Activated CD8-positive, alpha-beta memory T cell treated with anti-CD3 and anti-CD28 coated beads, Interleukin-2, amount 50 U/mL, for 48 hours (primary cell): ENCODE data around the gene MACO1.

Experiments used
- DNase-seq: peaks from one replicate; pipeline ENCODE4 v3.0.0-alpha.2; 2020

The MACO1 gene

DNA sequence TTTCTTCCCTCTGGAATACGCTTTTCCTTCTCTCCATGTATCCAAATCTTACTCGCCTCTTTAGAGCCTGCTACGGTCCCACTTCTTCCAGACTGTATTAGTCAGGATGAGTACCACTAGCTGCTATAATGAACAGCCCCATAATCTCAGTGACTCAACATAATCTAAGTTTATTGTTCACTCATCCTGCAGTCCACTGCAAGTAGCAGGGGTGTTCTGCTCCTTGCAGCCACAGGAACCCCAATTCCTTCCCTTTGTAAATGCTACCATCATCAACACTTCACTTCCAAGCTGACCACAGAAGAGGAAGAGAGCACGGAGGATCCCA lies 94.6 kb downstream of the MACO1 start:
- no peak for DNase-seq

DNA sequence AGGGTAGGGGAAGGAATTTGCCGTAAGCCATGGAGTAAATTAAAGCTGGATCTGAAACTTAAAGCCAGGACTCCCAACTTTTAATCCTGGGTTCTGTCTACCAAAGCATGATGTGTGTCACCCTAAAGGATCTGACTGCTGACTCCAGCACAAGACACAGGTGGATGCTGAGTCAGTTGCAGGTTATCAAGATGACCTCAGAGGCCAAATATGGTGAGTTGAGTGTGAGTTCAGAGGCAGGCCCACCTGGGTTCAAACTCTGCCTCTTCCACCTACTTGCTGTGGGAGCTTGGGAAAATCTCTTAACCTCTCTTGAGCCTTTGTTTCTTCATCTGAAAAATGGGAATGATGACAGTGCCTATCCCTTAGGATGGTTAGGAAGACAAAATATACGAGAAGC lies 96.1 kb downstream of the MACO1 start:
- DNase-seq: no peak

- no peak for DNase-seq
These were observed 96.6 kb downstream of the MACO1 start for GRCh38 chr1:25527226-25527846.

- no peak for DNase-seq
These were observed 97.4 kb downstream of the MACO1 start for GRCh38 chr1:25527946-25528595.

DNA sequence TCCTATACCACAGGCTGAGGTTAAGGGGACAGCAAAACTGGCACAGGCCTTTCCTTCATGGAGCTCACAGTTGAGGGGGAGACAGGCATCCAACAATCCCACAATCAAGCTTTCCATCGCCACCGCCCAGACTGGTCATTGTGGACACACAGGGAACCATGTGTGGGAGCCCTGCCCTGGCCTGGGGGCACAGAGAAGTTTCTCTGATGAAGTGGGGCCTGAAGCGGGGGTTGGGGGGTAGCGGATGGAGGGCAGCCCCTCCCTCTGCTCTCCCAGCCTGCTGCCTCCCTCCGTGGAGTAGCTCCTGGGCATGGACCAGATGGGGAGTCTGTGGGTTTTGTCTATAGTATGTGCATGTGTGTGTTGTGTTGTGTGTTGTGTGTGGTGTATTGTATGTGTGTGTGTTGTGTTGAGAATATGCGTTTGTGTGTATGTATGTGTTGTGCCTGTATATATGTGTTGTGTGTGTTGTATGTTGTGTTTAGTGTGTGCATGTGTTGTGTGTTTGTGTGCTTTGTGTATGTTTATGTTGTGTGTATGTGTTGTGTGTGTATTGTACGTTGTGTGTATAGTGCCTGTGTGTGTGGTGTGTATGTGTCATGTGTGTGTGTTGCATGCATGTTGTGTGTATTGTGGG lies 98.3 kb downstream of the MACO1 start:
- DNase-seq: no peak

GRCh38 chr1:25529518-25530185 lies 99.0 kb downstream of the MACO1 start:
- no peak for DNase-seq

- DNase-seq: no peak
These were observed 99.7 kb downstream of the MACO1 start for GRCh38 chr1:25530186-25531081.

GRCh38 chr1:25531082-25531461 lies 100.4 kb downstream of the MACO1 start:
- DNase-seq: no peak

DNA sequence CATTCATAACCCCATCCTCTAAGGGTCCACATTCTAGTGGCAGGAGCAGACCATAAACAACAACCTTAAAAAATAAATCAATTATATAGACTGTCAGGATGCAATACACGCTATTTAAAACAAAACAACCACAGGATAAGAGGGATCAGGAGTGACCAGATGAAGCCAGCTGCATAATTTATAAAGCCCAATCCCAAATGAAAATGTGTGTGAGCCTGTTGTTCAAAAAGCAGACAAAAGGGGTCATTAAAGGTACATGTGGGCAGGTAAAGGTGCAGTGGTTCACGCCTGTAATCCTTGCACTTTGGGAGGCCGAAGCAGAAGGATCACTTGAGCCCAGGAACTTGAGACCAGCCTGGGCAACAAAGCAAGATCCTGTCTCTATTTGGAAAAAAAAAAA lies 102.3 kb downstream of the MACO1 start:
- DNase-seq: no peak

GRCh38 chr1:25533775-25534409 lies 103.2 kb downstream of the MACO1 start:
- no peak for DNase-seq

DNA sequence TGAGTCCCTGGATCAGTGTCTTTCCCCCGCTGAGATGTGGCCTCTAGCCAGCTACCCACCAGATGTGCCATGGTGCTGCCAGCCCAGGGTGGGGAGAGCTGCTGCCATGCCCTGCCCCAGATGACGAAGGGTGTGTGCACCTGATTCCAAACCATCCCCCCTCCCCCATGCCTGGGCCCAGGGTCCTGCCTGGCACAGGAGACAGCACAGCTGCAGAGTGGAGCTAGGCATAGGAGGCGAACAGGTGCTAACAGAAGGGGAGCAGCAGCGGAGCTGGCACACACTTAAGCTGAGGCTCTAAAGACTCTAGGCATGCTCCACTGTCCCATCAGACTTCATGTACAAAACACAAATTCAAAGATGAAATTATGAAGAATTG lies 103.7 kb downstream of the MACO1 start:
- DNase-seq: no peak

GRCh38 chr1:25536124-25536523 lies 105.4 kb downstream of the MACO1 start:
- DNase-seq: no peak

GRCh38 chr1:25537153-25537831 lies 106.6 kb downstream of the MACO1 start:
- DNase-seq: no peak

DNA sequence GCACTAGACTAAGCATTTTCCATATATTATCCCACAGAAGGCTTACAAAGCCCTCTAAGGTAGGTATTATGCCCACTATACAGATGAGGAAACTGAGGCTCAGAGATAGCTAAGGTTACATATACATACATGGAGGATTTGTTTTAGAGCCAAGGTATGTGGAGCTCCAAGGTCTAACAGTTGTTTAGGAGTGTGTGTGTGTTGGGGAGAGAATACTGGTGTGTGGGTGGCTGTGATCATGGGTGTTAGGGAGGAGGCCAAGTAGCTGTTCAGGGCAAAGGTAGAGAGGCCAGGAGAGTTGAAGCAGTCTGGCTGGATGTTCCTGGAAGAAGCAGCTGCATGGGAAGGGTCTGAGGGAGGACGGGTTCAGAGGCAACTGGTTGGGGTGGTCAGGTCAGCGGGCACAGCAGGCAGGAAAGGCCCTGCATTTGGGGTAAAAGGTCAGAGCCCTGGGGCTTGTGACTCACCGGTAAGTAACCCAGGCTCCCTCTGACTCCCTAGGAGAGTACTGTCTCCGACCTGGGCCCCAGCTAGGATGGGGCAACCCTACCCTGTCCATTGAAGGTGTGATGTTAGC lies 107.6 kb downstream of the MACO1 start:
- DNase-seq: no peak

GRCh38 chr1:25540750-25541342 lies 110.1 kb downstream of the MACO1 start:
- DNase-seq: no peak

DNA sequence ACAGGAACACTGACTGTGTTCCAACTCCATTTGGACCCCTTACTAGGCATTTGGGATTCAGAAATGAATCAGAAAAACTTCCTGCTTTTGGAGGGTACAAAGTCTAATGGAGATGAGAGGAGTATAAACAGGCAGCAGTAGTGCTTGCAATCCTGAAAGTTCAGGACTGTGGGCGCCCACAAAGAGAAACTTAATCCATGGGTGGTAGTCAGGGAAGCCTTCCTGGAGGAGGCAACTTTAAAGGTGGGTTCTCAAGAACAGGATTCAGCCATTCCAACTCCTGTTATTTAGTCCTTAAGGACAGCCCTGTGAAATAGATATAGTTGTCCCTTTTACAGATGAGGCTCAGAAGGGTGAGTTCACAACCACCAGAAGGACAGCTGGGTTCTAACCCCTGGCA lies 110.7 kb downstream of the MACO1 start:
- no peak for DNase-seq

DNA sequence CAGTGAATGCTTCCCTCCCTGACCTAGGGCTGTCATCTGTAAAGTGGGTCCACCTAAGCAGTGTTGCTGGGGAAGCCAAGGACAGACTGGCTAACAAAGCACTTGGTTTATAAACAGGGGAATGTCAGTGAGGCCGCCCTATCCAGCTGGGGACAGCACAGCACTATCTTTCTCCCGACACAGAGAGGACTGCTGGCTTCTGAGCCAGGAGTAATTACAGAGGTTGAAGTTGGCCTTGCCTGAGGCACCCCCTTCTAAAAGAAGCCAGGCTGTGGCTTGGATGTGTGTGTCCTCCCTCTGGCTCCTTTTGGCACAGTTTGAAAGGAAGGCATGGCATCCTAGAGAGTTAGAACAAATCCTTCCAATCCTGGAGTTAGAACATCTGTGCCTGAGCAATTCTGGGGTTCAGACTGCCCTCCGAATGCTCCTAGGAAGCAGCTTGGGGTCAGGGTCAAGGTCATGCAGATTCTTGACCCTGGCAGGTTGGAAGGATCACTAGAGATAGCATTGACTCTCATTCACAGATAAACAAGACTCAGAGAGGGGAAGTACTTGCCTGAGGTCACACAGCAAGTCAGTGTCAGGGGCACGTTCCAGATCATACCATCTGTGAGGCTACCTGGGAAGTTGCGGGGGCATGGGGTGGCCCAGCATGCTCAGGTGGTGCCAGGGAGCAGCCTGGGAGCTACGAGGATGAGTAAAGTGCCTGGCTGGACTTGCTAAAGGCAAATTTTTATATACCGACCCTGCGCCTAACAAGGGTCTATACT lies 111.4 kb downstream of the MACO1 start:
- no peak for DNase-seq

DNA sequence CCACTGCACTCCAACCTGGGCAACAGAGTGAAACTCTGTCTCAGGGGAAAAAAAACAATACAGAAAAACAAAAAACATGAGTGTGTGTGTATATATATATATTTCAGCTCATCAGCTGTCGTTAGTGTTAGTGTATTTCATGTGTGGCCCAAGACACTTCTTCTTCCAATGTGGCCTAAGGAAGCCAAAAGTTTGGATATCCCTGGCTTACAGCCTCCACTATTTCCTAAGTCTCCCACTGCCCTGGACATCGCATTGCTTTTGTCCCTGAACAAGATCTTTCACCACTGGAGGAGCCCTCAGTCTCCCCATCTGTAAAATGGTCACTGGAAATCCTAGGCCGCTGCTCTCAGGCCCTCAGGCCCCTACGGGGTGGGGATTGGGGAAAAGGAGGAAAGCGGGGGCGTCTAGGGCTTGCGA lies 112.3 kb downstream of the MACO1 start:
- DNase-seq: no peak

DNA sequence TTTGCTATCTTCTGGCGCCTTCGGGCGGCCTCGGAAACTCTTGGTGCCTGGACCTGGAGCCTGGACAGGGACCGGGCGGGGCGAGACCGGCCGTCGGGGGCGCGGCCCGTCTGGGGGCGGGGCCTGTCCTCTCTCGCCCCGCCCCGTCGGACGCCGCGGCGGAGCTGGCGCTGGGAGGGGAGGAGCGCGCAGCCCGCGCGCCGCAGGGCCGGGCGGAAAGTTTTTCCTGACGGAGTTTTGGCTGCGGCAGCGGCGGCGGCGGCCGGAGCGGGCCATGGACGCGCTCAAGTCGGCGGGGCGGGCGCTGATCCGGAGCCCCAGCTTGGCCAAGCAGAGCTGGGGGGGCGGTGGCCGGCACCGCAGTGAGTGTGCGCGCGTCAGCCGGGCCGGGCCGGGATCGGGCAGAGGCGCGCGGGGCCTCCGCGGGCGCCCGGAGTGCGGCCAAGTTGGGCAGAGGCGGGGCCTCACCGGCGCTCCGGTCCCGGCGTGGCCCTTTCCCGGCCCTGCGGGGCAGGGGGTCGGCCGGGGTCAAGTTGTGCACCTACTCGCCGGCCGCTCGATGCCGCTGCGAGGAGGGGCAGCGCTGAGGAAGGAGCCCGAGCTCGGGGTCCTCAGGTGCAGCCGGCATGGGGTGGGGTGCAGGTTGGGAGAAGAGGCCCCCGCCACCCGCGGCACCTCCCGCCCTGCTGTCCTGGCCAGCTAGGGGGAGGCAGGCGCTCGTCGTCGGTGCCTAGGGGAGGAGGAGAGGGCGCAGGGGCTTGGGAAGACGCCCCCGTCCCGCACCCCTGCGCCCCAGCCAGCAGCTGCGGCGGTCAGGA lies 112.9 kb downstream of the MACO1 start, which contains the start of gene LDLRAP1:
TSS of gene LDLRAP1 (plus strand) at position 182 of the 818 bp plus-strand sequence. CDS start at position 275, 93 bp downstream.
- DNase-seq: peak; percentile 88
